OCI-M2 (cell line): Measurements from ENCODE around the gene GORASP1.

Experiments used
- DNase-seq: peaks from one replicate; lab custom pipeline; 2025; ENCODE audit not compliant: unreplicated experiment; lab: John Stamatoyannopoulos, UW

Gene GORASP1

DNA sequence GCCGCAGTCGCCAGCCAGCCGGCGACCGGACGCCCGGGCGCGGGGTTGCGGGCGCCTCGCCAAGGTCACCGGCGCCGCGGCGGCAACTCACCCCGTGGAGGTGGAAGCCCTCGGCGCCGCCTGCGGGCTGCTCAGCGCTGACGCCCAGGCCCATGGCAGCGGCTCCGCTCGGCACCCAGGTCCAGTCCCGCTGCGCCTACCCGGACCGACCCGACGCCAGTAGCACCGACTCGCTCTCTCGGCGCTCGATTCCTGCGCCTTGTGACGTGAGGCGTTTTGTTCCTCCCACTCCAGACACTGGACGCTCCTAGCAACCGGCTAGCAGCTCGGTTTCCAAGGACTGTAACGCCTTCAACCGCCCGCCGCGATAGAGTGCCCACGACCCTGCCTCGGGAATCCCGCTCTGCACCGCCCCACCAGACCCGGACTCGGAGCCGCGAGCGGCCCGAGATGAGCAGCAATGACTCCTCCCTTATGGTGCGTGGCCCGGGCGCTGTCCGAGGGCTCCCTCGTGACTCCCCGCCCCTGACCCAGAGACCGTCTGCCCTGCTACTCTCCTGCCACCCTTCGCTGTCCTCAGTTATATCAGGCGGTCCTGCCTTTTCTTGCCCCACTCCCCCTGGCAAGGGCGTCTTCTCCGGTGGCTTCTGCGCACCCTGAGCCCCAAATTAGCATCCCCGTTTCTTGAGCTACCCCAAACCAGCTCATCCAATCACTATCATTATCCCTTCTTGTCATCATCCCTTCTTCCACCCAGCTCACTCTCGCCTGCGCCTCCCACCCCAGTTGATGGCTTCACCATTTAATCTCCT lies at the start of gene GORASP1, which contains the start of gene TTC21A:
Gene GORASP1 (minus strand): TSS at position 240 of the 812 bp plus-strand sequence. CDS start 86 bp downstream, at position 154.
Gene TTC21A (plus strand): TSS at position 293 of the 812 bp plus-strand sequence. CDS start 158 bp downstream, at position 451.
- DNase-seq = peak; percentile 25

DNA sequence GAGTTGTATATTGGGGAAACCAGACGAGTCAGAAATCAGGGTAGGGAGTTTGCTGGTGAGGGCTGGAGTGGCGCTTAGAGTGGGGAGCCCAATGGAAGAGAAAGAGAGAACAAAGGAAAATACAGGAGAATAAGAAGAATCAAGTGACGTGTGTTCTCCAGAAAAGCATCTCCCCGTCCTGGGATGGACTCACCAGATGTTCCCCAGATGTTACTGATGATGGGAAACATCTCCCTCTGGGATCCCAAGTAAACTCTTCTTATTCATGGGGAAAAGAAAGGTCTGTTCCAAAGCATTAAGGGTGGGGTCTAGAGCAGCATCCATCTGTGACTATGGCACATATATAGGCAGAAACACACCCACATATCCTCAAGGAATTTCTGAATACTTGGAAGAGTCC lies 49.0 kb upstream of the GORASP1 start:
- no peak for DNase-seq

DNA sequence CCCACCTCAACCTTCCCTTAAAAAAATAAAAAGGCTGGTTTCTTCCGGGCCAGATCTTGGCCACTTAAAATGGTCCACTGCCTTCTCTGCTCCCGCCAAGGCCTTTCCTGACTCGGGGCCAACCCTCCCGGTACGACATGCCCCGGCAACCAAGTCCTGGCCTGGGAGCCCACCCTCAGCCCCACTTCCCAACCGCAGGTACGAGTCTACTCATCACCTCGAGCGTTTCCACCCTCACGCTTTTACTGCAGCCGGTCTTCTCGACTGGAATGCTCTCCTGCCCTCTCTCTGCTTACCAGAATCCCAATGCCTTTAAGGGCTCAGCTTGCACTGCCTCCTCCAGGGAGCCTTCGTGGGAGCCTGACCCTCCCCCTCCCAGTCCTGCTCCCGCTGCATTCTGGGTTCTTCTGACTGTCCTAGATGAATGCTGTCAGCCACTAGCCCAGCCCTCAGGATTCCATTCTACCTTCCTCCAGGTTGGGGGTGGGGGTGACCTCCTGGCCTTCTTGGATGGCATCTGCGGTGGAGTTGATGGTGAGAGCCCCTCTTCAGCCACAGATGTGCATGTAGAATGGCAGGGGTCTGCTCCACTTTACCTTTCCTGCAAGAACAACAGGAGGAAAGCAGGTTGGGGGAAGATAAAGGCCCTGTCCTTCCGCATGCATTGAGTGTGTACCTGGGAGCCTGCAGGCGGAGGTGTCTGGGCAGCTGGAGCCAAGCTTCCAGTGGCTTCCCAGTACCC lies 47.0 kb upstream of the GORASP1 start:
- no peak for DNase-seq

DNA sequence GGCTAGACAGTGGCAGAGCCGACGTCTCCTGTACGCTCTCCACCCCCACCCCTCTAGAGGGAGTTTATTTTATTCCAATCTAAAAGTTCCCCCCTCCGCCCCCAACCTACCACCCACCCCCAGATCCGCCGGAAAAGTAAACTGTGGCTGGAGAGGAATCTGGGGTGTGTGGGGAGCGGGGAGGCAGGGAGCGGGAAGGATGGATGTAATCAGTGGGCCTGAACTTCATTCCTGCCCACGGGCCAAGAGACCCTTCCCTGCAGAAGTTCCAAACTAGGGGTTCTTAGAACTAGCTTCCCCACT lies 46.5 kb upstream of the GORASP1 start:
- DNase-seq = no peak

DNA sequence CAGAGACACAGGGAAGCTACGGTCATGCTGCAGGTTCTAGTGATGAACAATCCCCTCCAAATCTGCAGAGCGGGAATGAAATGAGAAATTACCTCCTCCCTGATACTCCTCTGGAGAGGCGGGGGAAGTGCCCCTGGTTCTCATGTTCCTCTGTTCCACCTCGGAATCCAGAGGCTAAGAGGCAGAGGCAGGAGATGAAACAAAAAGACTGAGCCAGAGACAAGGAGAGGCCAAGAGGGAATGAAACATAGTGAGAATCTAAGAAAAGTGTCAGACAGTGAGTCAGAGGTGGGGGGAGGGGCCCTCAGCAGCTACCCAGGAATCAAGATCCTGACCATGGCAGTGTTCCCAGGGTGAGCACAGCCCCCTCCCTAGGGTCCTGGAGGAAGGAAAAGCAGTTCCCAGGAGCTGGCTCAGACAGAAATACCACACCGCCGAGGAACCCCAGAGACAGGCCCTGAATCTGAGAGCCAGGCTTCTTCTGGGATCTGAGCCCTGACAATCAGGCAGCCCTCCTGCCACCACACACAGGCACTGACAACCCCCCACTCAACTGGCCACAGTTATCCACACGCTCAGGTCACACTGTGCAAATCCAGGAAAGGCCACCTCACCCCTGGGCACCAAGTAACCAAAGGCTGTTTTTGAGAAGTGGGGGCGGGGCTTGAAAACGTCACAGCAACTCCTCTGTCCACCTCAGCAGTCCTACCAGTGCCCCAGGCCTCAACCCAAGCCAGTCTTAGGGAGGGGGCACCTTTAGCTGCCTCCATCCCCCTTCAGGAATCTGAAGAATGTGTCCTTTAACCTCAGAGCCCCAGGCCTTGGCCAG lies 43.6 kb upstream of the GORASP1 start:
- DNase-seq = no peak

DNA sequence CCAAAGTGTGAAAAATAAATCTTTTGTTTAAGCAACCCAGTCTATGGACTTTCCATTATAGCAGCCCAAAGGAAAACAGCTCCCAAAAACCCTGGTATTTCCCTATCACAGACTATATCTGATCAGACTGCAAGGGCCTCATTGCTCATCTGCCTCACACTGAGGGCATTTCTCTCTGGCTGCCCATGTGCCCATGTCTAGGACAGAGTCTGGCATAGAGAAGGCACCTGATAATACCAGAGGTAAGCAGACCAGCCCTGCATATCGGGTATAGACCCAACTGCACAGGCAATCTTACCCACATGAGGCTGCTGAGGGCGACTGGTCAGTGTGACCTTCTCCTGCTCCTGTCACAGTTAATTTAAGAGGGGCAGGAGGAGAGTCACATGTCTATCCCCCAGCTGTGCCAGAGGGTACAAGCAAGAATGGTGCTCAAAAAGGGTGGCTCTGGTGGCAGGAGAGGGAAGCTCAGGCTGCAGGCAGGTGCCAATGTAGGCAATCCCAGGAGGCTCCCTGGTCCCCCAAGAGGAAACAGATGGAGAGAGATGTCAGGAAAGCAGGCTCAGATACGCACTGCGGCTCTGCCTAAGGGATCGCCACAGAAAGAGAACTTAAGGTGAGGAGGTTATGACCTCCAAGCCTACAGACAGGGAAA lies 42.8 kb upstream of the GORASP1 start:
- DNase-seq = no peak

DNA sequence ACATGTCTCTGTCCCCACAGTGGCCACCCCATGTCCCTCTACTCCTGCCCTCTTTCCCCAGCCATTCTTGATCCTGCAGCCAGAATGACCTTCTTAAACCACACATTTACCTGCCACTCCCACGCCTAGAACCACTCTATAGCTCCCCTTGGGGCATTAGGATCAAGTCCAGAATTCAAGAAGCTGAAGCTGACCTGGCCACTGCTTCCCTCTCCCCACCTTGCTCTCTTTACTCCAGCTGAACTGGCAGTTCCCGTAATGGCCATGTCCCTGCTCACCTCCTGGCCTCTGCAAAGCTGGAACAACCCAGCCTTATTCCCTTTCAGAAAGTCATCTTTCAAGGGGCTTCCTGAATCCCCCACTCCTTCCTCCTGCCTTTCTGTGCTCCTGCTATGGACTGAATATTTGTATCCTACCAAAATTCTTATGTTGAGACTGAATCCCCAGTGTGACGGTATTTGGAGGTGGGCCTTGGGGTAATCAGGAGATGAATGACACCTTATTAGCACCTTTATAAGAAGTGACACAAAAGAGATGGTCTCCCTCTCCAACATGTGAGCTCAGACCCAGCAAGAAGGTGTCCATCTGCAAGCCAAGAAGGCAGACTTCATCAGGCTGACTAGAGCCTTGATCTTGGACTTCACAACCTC lies 42.2 kb upstream of the GORASP1 start:
- no peak for DNase-seq

DNA sequence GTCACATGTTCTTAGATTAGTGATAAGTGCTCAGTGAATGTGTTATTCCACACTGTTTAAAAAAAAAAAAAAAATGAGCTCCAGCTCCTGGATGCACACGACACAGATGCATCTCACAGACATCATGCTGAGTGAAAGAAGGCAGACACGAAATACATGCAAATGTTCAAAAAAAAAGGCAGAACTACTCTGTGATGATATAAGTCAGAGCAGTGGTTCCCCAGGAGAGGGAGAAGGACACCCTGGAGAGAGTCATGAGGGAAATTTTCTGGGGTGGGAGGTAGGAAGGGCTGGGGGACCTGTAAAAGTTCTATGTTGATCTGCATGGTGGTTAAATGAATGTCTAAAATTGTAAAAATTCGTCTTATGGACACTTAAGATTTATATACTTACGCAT lies 41.6 kb upstream of the GORASP1 start:
- DNase-seq = no peak

DNA sequence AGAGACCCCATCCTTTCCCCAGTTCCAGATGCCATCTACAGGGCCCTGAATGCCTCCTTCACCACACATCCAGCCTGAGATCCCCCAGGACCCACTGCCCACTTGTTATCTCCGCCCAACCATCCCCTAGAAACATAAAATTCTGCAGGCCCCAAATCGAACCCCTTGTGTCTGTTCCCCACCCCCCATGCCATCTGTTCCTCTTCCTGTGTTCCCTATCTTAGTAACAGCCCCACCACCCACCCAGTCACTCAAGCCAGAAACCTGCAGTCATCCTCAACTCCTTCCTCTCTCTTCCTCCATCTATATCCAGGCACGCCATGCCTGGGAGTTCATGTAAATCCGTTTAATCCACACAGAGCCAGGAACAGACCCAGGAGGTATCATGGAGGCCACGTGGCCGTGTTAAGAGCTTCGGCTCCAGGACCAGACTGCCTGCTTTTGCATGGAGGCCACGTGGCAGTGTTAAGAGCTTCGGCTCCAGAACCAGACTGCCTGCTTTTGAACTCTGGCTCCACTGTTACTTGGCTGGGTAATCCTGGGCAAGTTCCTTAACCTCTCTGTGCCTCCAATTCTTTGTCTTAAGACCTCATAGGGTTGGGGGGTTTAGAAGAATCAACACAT lies 41.1 kb upstream of the GORASP1 start:
- peak; percentile 56 for DNase-seq

DNA sequence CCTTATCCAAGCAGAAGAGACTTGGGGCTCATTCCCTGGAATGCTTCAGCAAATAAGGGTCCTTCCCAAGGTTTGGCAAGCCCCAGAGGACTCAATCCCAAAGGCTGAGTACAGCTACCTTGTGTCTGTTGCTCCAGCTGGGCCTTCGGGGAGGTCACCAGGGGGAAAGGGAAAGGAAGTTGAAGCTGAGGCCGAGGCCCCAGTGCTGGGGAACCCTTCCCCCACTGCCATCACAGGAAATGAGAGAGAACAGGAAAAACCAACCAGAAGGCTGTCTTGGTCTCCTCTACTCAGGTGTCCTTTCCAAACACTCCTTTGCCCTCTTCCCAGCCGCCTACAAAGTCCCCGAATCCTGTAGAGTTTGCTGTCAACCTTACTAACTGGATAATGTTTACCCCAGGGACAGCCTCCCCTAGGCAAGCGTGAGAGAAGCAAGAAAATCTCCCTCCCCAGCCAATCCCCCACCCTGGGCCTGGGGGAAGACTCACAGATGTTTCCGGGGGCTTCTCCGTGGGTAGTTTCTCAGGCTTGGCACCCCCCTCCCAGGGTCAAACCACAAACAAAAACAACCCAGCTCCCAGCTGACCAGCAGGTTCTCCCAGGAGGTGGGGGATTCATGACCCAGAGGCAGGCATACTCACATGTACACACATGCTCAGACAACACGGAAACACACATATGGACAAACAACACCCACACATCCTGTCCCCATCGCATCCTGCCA lies 40.4 kb upstream of the GORASP1 start:
- peak; percentile 72 for DNase-seq

DNA sequence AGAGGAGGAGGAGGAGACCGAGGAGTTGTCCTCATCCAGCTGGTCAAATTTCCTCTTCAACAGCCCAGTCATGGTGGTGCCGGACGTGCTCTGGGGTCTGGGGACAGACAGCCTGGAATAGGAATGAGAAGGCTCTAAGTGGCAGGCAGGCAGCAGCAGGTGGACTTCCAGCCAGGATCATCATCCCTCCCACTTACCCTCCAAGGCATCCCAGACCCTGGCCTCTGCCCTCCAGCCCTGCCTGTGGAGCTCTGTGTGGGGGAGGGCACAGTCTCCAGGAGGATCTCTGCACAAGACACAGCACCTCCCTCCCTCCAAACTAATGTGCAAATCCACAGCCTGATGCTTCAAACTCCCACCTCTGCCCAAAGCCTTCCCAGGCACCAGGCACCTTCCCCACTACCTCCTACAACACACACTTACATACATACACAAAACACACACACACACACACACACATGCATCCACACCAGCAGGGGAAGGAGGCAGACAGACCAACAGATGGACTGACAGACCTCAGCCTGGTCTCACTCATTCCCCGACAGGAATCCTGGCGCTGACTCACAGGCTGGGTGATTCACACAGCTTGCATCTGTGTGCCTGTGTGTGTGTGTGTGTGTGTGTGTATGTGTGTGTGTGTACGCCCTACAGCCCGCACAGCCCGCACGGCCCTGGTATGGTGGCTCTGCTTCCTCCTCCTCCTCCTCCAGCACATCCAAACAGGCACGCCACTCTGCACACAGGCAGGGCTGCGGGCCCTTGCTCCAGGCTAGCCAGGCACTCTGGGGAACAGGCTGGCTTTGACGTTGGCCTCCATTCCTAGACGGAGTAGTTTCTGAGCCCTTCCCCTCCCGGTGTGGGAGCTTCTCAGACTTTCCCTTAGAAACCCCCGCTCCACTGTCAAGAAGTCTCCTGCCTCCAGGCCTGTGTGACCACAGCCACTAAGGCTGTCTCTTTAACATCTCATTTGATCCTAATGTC lies 39.5 kb upstream of the GORASP1 start:
- DNase-seq = no peak

DNA sequence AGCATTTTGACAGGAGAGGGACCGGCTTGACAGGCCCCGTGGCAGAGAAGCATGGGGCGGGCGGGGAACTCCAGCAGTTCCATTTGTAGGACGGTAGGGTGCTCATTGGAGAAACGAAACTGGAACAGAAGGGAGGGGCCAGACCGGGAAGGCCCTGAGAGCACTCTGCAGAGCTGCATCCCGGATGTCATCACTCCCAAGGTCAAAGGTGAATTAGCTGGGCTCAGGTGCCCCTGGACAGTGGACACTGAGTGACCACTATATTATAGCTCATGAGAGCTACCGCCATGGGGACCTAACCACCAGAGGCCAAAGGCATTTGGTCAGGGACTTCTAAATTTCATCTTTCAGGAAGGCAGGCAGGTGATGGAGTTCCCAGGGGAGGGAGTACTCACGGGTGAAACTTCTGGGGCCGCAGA lies 38.7 kb upstream of the GORASP1 start:
- no peak for DNase-seq

DNA sequence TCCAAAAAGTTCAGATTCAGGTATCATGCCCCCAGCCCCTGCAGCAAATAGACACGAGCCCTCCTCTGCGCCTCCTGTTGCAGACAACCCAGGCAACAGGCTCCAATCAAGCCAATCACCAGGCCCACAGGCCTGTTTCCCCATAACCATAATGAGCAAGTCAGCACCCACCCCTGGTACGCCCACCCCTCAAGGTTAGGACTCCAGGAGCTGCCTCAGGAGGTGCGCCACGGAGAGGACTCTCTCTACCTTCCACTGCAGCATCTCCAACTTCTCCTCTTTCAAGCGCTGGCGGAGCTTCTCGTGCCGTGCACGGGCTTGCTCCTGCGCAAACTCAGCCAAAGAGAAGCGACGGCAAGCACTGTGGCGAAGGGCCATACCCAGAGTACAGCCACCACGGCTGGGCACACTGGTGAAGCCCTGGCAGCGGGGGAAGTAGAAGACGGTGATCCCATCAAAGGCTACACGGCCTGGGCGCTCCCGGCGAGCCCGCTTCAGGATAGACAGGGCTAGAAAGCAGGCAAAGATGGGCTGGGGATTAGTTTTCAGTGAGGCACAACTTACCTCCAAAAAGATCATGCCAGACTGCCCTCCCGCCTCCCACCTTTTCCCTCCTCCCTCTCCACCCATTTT lies 37.4 kb upstream of the GORASP1 start:
- DNase-seq = no peak

DNA sequence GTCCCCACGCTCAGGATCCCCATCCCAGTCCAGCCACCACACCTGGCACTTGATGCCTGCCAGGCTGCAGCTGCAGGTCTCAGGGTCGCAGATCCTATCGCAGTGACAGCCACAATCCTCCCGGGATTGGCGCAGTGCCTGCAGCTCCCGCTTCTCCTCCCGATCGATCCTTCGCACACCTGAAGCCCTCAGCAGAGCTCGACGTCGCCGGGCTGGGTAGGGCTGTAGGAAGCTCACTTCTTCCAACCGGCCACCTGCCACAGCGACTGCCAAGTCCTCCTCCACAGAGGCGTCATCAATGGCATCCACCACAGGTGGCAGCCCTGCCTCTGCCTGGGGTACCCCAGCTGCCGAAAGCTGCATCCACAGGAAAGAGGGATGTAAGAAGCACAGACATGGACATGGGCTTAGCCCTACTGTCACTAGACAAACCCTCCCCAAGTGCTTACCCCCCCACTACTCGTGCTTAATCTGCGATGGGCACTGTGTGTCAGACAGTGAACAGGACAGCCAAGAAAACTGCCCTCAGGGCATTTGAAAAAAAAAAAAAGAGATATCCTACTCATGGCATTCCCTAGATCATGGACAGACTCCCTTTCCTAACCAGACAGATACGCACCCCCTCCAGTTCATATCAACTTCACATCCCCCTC lies 36.8 kb upstream of the GORASP1 start:
- DNase-seq = no peak

DNA sequence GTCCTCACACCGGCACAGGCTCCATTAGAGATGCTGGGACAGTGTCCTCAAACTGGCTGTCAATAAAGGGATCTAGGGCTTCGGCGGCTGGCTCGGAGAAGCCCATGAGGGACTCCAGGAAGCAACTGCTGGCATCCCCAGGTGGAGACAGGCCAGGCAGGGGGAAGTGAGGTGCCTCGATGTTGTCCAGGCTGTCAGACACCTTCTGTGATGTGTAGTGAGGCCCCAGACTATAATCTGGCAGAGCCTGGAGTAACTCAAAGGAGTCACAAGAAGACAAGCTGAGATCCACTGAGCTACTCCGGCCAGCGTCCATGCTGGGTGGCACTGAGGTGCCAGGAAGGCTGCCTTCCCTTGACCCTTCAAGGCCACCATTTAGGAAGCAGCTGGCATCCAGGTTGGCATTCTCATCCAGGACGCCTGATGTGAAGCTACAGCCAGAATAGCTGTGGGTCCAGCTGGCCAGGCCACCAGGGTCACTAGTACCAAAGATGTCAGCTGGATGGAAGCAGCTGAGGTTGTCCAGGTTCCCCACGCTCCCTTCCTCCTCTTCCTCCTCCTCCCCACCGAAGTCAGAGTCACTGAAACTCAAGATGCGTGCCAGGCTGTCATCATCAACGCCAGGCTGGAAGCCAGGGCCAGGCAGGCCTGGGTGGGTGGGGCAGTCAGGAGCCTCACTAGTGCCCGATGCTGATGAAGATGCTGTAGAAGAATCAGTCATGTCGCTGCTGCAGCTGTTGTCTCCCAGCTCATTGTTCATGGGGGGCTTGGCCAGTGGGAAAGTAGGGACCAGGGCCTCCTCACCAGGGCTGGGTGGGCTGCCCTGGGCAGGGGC lies 35.8 kb upstream of the GORASP1 start:
- no peak for DNase-seq

DNA sequence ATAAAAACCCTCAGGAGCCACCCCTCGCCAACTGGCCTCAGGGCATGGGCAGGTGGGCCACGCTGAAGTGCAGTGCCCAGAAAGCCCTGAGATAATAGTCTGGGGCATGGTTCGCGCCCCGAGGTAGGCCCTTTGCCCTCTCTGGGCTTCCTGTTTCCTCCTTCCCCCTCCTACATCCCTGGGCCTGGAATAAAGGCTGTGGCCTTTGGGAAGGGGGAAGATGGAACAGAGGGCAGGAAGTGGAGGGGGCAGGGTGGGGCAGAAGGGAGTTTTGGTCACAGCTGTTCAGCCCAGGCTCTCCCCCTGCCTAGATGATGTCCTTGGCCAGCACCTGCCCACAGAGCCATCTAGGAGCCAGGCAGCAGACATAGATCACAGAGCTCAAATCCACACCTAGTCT lies 34.6 kb upstream of the GORASP1 start:
- DNase-seq = no peak
